ENCODE data around the gene DLG2. TPM values are rescaled to one million over a fixed set of nuclear protein-coding genes. Genes with fewer than 3 reads are reported as not detected.

DLG2 gene
- total and polyA plus RNA-seq, 7 donors, result 0.60 to 25.8 (median 9.7) TPM; not detected in 1

DNA sequence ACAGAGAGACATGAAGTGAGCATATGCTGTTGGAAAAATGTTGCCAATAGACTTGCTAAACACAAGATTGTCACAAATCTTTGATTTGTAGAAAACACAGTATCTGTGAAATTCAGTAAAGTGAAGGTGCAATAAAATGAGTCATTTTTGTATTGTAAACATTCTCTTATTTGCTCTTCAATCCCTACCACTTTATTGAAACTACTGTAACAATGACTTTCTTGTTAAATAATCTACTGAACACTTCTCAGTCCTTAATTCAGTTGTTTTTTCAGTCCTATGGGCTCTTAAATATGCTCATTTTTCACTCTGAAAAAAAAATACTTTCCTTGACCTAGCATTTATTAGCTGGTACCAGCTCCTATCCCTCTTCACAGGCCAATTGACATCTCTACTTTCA is 531.9 kb downstream of the DLG2 start:
- H3K4me1 ChIP-seq, result peaks cover 0 to 10% (median 3%) of the 10 kb centered on the region in 4 donors
- H3K4me3 ChIP-seq, result no peak overlapping the region
- no peaks in the 10 kb centered on the region for H3K27me3 ChIP-seq
- no peak for DNase-seq
- intact Hi-C loops (cut with DNase I), result no loop called here
- no peaks in the 10 kb centered on the region for H3K36me3 ChIP-seq
- H3K9me3 ChIP-seq, result no peaks in the 10 kb centered on the region
- TF ChIP-seq EP300 (IDR thresholded peaks at IDR 0.05) (no peak), POLR2AphosphoS5 (IDR thresholded peaks at IDR 0.05) (no peak), POLR2A (IDR thresholded peaks at IDR 0.05) (no peak)
- TF ChIP-seq, protein P1, sequence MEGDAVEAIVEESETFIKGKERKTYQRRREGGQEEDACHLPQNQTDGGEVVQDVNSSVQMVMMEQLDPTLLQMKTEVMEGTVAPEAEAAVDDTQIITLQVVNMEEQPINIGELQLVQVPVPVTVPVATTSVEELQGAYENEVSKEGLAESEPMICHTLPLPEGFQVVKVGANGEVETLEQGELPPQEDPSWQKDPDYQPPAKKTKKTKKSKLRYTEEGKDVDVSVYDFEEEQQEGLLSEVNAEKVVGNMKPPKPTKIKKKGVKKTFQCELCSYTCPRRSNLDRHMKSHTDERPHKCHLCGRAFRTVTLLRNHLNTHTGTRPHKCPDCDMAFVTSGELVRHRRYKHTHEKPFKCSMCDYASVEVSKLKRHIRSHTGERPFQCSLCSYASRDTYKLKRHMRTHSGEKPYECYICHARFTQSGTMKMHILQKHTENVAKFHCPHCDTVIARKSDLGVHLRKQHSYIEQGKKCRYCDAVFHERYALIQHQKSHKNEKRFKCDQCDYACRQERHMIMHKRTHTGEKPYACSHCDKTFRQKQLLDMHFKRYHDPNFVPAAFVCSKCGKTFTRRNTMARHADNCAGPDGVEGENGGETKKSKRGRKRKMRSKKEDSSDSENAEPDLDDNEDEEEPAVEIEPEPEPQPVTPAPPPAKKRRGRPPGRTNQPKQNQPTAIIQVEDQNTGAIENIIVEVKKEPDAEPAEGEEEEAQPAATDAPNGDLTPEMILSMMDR (IDR thresholded peaks at IDR 0.05), result no peak
- H3K27ac ChIP-seq, result no peak overlapping the region

DNA sequence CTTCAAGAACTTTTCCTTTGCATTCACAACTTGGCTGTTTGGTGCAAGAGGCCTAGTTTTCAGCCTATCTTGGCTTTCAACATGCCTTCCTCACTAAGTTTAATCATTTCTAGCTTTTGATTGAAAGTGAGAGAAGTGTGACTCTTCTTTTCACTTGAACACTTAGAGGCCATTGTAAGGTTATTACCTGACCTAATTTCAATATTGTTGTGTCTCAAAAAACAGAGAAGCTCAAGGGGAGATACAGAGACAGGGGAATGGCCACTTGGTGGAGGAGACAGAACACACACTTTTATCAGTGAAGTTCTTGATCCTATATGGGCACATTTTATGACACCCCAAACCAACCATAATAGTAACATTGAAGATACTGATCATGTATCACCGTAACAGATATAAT is 532.3 kb downstream of the DLG2 start:
- Histone ChIP-seq H3K27ac (no peak overlapping the region), H3K9me3 (no peaks in the 10 kb centered on the region), H3K4me1 (peaks cover 0 to 10% (median 3%) of the 10 kb centered on the region in 4 donors), H3K27me3 (no peaks in the 10 kb centered on the region), H3K36me3 (no peaks in the 10 kb centered on the region), H3K4me3 (no peak overlapping the region)
- intact Hi-C loops (cut with DNase I), result no loop called here
- TF ChIP-seq EP300 (IDR thresholded peaks at IDR 0.05) (no peak), POLR2A (IDR thresholded peaks at IDR 0.05) (no peak), POLR2AphosphoS5 (IDR thresholded peaks at IDR 0.05) (no peak)
- TF ChIP-seq, protein P1 (IDR thresholded peaks at IDR 0.05), result no peak
- 23 to 67% methylated on average over 1 of the region's 1 CpG for WGBS, 2 donors
- no peak for DNase-seq

DNA sequence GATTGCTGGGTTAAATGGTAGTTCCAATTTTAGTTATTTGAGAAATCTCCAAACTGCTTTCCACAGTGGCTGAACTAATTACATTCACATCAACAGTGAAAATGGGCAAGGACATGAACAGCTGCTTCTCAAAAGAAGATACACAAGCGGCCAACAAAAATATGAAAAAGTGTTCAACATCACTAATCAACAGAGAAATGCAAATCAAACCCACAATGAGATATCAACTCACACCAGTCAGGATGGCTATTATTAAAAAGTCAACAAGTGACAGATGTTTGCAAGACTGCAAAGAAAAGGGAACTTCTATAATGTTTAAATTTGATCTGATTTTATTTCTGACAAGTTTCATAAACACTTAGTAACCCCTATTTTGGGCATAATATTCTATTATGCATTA is 537.5 kb downstream of the DLG2 start:
- Histone ChIP-seq H3K4me1 (no peaks in the 10 kb centered on the region), H3K4me3 (no peak overlapping the region), H3K27ac (no peak overlapping the region), H3K27me3 (no peaks in the 10 kb centered on the region), H3K36me3 (no peaks in the 10 kb centered on the region), H3K9me3 (no peaks in the 10 kb centered on the region)
- TF ChIP-seq POLR2AphosphoS5 (IDR thresholded peaks at IDR 0.05) (no peak), POLR2A (IDR thresholded peaks at IDR 0.05) (no peak), EP300 (IDR thresholded peaks at IDR 0.05) (no peak)
- TF ChIP-seq, protein P1 (IDR thresholded peaks at IDR 0.05), result no peak
- intact Hi-C loops (cut with DNase I), result no loop called here
- DNase-seq, result no peak
- WGBS, 2 donors, result 91% methylated on average over 1 of the region's 1 CpG

DNA sequence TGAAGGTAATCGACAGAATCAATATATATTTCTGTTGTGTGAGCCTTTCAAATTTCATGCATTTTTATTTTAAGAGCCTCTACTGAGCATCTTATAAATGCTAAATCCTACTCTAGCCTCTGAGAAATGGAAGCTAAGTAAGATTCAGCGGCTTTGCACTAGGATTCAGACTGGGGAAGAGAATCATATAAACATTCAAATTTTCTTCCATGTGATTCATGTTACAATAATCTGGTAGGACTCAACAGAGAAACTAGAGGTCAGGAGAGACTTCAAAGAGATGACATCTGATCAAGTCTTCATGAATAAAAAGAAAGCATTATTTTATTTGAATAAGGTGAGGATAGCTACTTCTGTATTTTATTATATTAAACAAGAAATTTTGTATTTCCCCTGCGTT is 538.9 kb downstream of the DLG2 start:
- Histone ChIP-seq H3K36me3 (no peaks in the 10 kb centered on the region), H3K27ac (no peak overlapping the region), H3K4me1 (no peaks in the 10 kb centered on the region), H3K4me3 (no peak overlapping the region), H3K27me3 (no peaks in the 10 kb centered on the region), H3K9me3 (no peaks in the 10 kb centered on the region)
- 68 to 89% methylated on average over 3 of the region's 3 CpGs for WGBS, 2 donors
- DNase-seq, result no peak
- intact Hi-C loops (cut with DNase I), result no loop called here
- no peak for TF ChIP-seq EP300 (IDR thresholded peaks at IDR 0.05)

DNA sequence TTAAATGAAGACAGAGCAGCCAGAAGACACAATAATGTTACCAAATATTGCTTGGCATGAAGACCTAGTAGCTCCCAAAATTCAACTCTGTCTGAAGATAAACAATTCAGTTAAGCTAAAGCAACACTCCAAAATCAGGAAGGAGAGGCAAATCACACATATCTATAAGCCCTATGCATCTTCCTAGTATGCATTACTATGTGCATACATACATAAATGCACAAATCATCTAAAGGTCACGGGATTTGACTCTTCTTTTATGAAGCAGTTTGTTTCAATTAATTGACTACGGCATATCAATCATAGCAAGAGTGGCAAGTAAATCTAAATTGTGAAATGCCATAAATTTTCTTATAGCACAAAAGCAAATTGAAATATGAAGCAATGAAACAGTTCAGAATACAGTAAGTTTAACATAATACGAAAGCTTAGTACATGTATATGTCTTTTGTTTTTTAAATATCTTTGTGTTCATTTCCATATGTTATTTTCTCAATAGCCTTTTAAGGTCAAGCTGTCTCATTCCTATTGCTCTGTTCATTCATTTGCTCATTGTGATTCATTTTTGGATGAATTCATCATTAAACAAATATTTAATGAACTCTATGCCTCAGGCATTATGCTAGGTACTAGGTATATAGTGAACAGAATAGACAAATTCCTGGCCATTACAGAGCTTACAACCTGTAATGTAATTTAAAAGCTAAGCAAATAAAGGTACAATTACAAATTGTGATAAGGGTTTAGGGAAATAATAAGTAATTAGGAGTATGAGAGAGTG is 540.5 kb downstream of the DLG2 start:
- H3K27me3 ChIP-seq, result no peaks in the 10 kb centered on the region
- no peaks in the 10 kb centered on the region for H3K36me3 ChIP-seq
- H3K27ac ChIP-seq, result no peak overlapping the region
- 80 to 89% methylated on average over 3 of the region's 3 CpGs for WGBS, 2 donors
- intact Hi-C loops (cut with DNase I), result no loop called here
- no peaks in the 10 kb centered on the region for H3K9me3 ChIP-seq
- no peak for DNase-seq
- H3K4me1 ChIP-seq, result no peaks in the 10 kb centered on the region
- TF ChIP-seq POLR2A (IDR thresholded peaks at IDR 0.05) (no peak), POLR2AphosphoS5 (IDR thresholded peaks at IDR 0.05) (no peak), EP300 (IDR thresholded peaks at IDR 0.05) (no peak)
- TF ChIP-seq, protein P1 (IDR thresholded peaks at IDR 0.05), result no peak
- H3K4me3 ChIP-seq, result no peak overlapping the region

All from sigmoid colon (tissue), 7 donors.